Mesothelial cell of epicardium (in vitro differentiated cells): Measurements from ENCODE around the gene CABP4. TPM values are rescaled to one million over a fixed set of nuclear protein-coding genes. Genes with fewer than 3 reads are reported as not detected.
A peak's percentile ranks its signal among the peaks of the same experiment; 100 is the strongest.

Experiments used
- DNase-seq, 2 experiments: peaks; one replicate each; pipeline ENCODE4 v3.0.0; 2021; ENCODE audit warnings: low spot score in 2 of 2; ENCODE audit not compliant: unreplicated experiment in 2 of 2
- H3K27ac Mint-ChIP-seq: 2 replicates; pipeline ENCODE4 v1.8.0; 2021; ENCODE audit warnings: mixed read lengths
- H3K27me3 Mint-ChIP-seq: 2 replicates; pipeline ENCODE4 v1.8.0; 2021; ENCODE audit warnings: low read depth, mixed read lengths
- H3K36me3 Mint-ChIP-seq: 2 replicates; pipeline ENCODE4 v1.8.0; 2021; ENCODE audit warnings: mixed read lengths
- H3K4me1 Mint-ChIP-seq: 2 replicates; pipeline ENCODE4 v1.8.0; 2021; ENCODE audit warnings: mixed read lengths
- H3K4me3 Mint-ChIP-seq: 2 replicates; pipeline ENCODE4 v1.8.0; 2021; ENCODE audit warnings: mild to moderate bottlenecking, moderate library complexity, mixed read lengths
- H3K9me3 Mint-ChIP-seq: 2 replicates; pipeline ENCODE4 v1.8.0; 2021; ENCODE audit warnings: mixed read lengths
- CTCF ChIP-seq: fragments of 200-600 bp; sonication (generic); IDR thresholded peaks from one replicate; pipeline ENCODE4 v1.5.0; 2021; ENCODE audit warnings: antibody characterized with exemption; ENCODE audit not compliant: unreplicated experiment
- total RNA-seq: library from RNA; stranded (reverse); gene quantifications from 3 replicates; pipeline ENCODE4 v1.2.1, GENCODE V29; 2021

The CABP4 gene
- total RNA-seq, 1 donor from 2014 or later, result 0.29 TPM

- H3K4me1 Mint-ChIP-seq, result peaks cover 3% of the 10 kb centered on the region
- H3K4me3 Mint-ChIP-seq, result no peak within 1 kb of the TSS
Measured at GRCh38 chr11:67437082-67437808, 17.9 kb upstream of the CABP4 start, which contains the start of gene PTPRCAP. Gene PTPRCAP (minus strand): TSS chr11:67437682. CDS start chr11:67437619, 63 bp downstream.

GRCh38 chr11:67437809-67438157, 17.4 kb upstream of the CABP4 start:
- Mint-ChIP-seq H3K27me3 (no peaks in the 10 kb centered on the region), H3K4me1 (peaks cover 8% of the 10 kb centered on the region), H3K27ac (peak overlapping the region; percentile 34), H3K36me3 (peaks cover 2% of the 10 kb centered on the region), H3K4me3 (no peak overlapping the region), H3K9me3 (no peaks in the 10 kb centered on the region)
- DNase-seq, result no peak
- TF ChIP-seq CTCF, result no peak

More at GRCh38 chr11:67437082-67437808, 17.9 kb upstream of the CABP4 start, which contains the start of gene PTPRCAP:
- DNase-seq, result no peak
- H3K36me3 Mint-ChIP-seq, result peaks cover 3% of the 10 kb centered on the region
- H3K27me3 Mint-ChIP-seq, result no peaks in the 10 kb centered on the region
- no peak for TF ChIP-seq CTCF
- no peaks in the 10 kb centered on the region for H3K9me3 Mint-ChIP-seq
- H3K27ac Mint-ChIP-seq, result peak within 1 kb of the TSS; percentile 34

GRCh38 chr11:67438158-67438902, 16.8 kb upstream of the CABP4 start:
- no peak overlapping the region for H3K27ac Mint-ChIP-seq
- H3K4me3 Mint-ChIP-seq, result no peak overlapping the region
- TF ChIP-seq CTCF, result no peak
- DNase-seq, result no peak
- no peaks in the 10 kb centered on the region for H3K27me3 Mint-ChIP-seq
- peaks cover 9% of the 10 kb centered on the region for H3K4me1 Mint-ChIP-seq
- peaks cover 2% of the 10 kb centered on the region for H3K36me3 Mint-ChIP-seq
- H3K9me3 Mint-ChIP-seq, result no peaks in the 10 kb centered on the region

- Mint-ChIP-seq H3K9me3 (no peaks in the 10 kb centered on the region), H3K4me1 (peaks cover 9% of the 10 kb centered on the region), H3K36me3 (peaks cover 2% of the 10 kb centered on the region), H3K27ac (peak overlapping the region; percentile 64), H3K27me3 (no peaks in the 10 kb centered on the region), H3K4me3 (no peak overlapping the region)
- DNase-seq, result no peak
- no peak for TF ChIP-seq CTCF
Measured at GRCh38 chr11:67439321-67440228, 15.6 kb upstream of the CABP4 start.

- H3K27ac Mint-ChIP-seq, result no peak overlapping the region
- peaks cover 16% of the 10 kb centered on the region for H3K4me1 Mint-ChIP-seq
- no peak for TF ChIP-seq CTCF
- H3K36me3 Mint-ChIP-seq, result peaks cover under 1% of the 10 kb centered on the region
- H3K4me3 Mint-ChIP-seq, result no peak overlapping the region
- H3K27me3 Mint-ChIP-seq, result no peaks in the 10 kb centered on the region
- H3K9me3 Mint-ChIP-seq, result no peaks in the 10 kb centered on the region
- no peak for DNase-seq
Measured at GRCh38 chr11:67440229-67441097, 14.7 kb upstream of the CABP4 start.
